ENCODE data around the gene ZNF69. TPM values are rescaled to one million over a fixed set of nuclear protein-coding genes. Genes with fewer than 3 reads are reported as not detected.
A peak's percentile ranks its signal among the peaks of the same experiment; 100 is the strongest.
"Not testable (repeated sequence)": the region's sequence is repeated elsewhere in the genome, so short reads cannot be mapped to it uniquely, and the experiment has no call there.

ZNF69 gene
- total RNA-seq, 3 donors from 2014 or later = 15.7 to 30.5 (median 23.4) TPM

DNA sequence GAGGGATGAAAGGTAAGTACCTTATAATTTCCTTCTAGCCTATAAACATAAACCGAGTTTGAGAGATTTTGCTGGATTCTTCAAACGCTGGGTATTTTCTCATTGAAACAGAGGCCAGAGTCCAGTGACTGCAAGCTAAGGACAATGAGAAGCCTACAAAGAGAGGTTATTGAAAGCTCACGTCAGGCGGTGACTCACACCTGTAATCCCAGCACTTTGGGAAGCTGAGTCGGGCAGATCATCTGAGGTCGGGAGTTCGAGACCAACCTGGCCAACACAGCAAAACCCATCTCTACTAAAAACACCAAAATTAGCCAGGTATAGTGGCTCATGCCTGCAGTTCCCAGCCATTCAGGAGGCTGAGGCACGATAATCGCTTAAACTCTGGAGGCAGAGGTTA is 15.0 kb upstream of the ZNF69 start:
- no peak for DNase-seq
- intact Hi-C loops (cut with DNase I, micrococcal nuclease) = no loop called here
- TF ChIP-seq, protein P1, sequence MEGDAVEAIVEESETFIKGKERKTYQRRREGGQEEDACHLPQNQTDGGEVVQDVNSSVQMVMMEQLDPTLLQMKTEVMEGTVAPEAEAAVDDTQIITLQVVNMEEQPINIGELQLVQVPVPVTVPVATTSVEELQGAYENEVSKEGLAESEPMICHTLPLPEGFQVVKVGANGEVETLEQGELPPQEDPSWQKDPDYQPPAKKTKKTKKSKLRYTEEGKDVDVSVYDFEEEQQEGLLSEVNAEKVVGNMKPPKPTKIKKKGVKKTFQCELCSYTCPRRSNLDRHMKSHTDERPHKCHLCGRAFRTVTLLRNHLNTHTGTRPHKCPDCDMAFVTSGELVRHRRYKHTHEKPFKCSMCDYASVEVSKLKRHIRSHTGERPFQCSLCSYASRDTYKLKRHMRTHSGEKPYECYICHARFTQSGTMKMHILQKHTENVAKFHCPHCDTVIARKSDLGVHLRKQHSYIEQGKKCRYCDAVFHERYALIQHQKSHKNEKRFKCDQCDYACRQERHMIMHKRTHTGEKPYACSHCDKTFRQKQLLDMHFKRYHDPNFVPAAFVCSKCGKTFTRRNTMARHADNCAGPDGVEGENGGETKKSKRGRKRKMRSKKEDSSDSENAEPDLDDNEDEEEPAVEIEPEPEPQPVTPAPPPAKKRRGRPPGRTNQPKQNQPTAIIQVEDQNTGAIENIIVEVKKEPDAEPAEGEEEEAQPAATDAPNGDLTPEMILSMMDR (IDR thresholded peaks at IDR 0.05) = no peak
- no peaks in the 10 kb centered on the region for H3K36me3 ChIP-seq (ENCODE audit: low read depth)
- no peak overlapping the region for H3K4me3 ChIP-seq
- no peaks in the 10 kb centered on the region for H3K4me1 ChIP-seq (ENCODE audit: low read depth)
- H3K9me3 ChIP-seq = peaks cover 45% of the 10 kb centered on the region
- no peak for ATAC-seq

DNA sequence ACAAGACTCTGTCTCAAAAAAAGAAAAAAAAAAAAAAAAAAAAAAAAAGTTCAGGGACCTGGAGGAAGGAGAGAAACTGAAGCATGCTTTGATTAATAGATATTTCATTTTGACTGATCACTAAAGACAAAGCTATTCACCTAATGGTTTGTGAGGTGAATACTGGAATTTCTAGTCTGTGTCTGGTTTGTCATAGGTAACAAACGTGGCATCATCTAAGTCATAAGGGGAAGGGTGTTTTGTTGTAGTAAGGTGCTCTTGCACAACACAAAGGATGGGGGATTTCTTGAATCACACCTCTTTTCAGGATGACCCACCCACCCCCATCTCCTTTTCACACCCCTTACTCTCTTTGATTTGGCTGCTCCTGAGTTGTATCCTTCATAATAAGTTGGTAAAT is 13.8 kb upstream of the ZNF69 start:
- Histone ChIP-seq H3K9me3 (peaks cover 33% of the 10 kb centered on the region), H3K4me3 (no peak overlapping the region), H3K4me1 (ENCODE audit: low read depth) (no peaks in the 10 kb centered on the region), H3K36me3 (ENCODE audit: low read depth) (no peaks in the 10 kb centered on the region)
- intact Hi-C loops (cut with DNase I, micrococcal nuclease) = no loop called here
- DNase-seq (no peak), ATAC-seq (no peak)
- TF ChIP-seq, protein P1 (IDR thresholded peaks at IDR 0.05) = no peak

DNA sequence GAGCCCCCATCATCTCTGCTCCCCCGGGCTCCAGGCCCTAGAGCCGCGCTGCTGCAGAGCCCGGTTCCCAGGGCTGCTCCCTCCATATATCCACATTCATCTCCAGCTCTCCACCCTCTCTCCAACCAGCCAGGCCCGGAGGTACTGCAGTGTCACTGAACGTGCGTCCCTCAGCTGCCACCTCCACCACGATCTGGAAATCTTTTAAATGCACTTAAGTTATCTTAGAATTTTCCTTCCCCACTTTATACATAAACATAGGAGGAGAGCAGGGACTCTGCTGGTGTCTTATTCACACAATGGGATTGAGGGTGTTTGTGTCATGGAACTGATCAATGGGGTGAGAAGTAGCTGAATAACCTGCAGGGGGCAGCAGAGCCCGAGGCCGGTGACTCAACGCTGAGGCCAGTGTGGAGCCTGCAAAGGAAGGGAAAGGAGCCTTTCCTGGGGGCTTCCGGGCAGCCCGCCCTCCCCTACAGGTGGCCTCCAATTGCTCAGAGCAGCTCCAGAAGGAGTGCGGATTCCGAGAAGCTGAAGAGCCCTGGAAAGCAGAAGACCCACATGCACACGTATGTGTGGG is 7.8 kb upstream of the ZNF69 start:
- not testable (repeated sequence) for H3K4me3 ChIP-seq; H3K9me3 ChIP-seq; H3K36me3 ChIP-seq (ENCODE audit: low read depth); H3K4me1 ChIP-seq (ENCODE audit: low read depth)
- intact Hi-C loops (cut with DNase I, micrococcal nuclease) = loop anchor here in 1 of 2 donors (10.0 kb wide), 1 partner anchor 265 kb away; the partner anchor contains the start of gene ZNF20
- ATAC-seq (peak; percentile 47), DNase-seq (peak in 2 of 3 donors; percentile 19 to 37)

DNA sequence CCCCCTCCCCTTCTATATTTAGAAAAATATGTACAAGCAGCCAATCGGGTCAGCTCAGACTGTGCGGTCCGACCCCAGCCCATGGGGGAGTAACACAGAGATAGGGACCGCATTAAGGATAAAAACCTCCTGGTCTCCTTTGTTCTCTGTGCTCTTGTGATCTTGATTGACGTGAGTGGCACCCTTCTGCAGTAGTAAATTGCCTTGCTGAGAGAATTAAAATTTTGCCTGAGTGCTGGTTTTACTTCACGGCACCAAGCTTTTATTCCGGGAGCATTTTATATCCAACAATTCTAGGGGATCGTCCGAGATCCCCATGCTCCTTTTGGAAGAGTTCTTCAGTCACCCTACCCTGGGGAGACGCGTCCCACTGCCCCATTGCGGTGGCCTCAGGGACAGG is 7.0 kb upstream of the ZNF69 start:
- Histone ChIP-seq H3K4me3 (no peak overlapping the region), H3K4me1 (ENCODE audit: low read depth) (no peaks in the 10 kb centered on the region), H3K36me3 (ENCODE audit: low read depth) (no peaks in the 10 kb centered on the region), H3K9me3 (no peaks in the 10 kb centered on the region)
- intact Hi-C loops (cut with DNase I, micrococcal nuclease) = loop anchor here in 1 of 2 donors (10.0 kb wide), 1 partner anchor 264 kb away; the partner anchor contains the start of gene ZNF20
- DNase-seq (no peak), ATAC-seq (no peak)
- TF ChIP-seq, protein P1 (IDR thresholded peaks at IDR 0.05) = no peak

DNA sequence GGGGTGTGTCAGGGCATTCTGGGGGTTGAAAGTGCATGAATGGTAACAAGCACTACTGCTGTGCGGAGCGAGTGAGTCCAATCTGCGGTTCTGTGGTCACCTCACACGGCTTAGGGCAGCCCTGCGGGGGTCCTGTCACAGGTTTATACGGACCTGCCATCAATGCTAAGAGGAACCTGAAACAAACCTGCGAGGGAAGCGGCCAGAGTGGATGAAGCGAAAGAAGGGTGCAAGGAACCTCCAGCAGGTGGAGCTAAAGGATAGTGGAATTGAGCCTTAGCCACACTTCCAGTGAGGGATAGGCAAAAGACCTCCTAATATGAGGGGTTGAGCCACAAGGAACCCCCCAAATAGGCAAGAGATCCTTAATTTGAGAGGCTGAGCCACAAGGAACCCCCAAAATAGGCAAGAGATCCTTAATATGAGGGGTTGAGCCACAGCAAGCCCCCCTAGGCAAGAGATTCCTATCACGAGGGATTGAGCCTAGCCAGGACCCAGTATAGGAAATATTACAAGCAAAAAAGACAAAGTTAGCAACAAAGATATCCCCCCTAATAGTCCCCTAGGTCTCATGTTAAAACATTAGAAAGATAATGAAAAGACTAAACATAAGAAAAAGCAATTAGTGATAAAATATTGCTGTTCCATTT is 6.3 kb upstream of the ZNF69 start:
- H3K9me3 ChIP-seq = no peaks in the 10 kb centered on the region
- DNase-seq (peak in 2 of 3 donors; percentile 51 to 88), ATAC-seq (peak; percentile 90)
- TF ChIP-seq, protein P1 (IDR thresholded peaks at IDR 0.05) = peak; percentile 40
- no peak overlapping the region for H3K4me3 ChIP-seq
- intact Hi-C loops (cut with DNase I, micrococcal nuclease) = loop anchor here in 1 of 2 donors (10.0 kb wide), 1 partner anchor 264 kb away; the partner anchor contains the start of gene ZNF20
- H3K4me1 ChIP-seq (ENCODE audit: low read depth) = no peaks in the 10 kb centered on the region
- H3K36me3 ChIP-seq (ENCODE audit: low read depth) = no peaks in the 10 kb centered on the region

DNA sequence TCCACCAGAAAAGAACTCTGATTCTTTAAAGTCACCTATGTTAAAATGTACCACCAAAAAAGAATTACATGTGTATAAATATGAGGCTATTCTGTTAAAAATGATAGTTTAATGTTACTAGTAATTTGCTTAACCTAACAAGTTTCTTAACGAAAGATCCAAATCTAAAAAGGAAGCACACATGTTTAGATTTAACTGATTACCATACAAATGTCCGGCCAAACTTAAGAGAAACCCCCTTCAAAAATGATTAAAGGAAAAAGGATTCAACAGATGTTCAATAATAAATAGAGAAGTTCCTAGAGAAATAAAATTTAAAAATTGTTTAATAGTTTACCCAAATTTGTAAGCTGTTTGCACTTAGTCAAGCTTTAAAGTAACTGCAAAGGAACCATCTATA is 5.0 kb upstream of the ZNF69 start:
- intact Hi-C loops (cut with DNase I, micrococcal nuclease) = loop anchor here in 1 of 2 donors (10.0 kb wide), 1 partner anchor 262 kb away; the partner anchor contains the start of gene ZNF20
- DNase-seq = no peak
- Histone ChIP-seq H3K9me3 (no peaks in the 10 kb centered on the region), H3K36me3 (ENCODE audit: low read depth) (no peaks in the 10 kb centered on the region), H3K4me3 (no peak overlapping the region), H3K4me1 (ENCODE audit: low read depth) (no peaks in the 10 kb centered on the region)
- no peak for ATAC-seq
- TF ChIP-seq, protein P1 (IDR thresholded peaks at IDR 0.05) = no peak
